ENCODE data around the gene SLC4A8. TPM values are rescaled to one million over a fixed set of nuclear protein-coding genes. Genes with fewer than 3 reads are reported as not detected.

SLC4A8 gene
- total RNA-seq (2014; rRNA removed; shearing (Covaris generic)), result 0.11 TPM in 1 of 2 replicates, not detected in the other
- 0.18 TPM in 1 of 2 replicates, not detected in the other for polyA plus RNA-seq (2015; cell fraction: cytosol; rRNA removed)
- 0.03 TPM in 1 of 2 replicates, not detected in the other for polyA plus RNA-seq (2015; cell fraction: nucleus; rRNA removed)

- in situ Hi-C loops (cut with HindIII; ENCODE audit: low pct_unique_long_range_greater_than_20kb, low sequenced_read_pairs), result no loop called here
- peak; percentile 79 for DNase-seq (ENCODE audit: low read depth, low spot score)
These were observed at the start of gene SLC4A8 for GRCh38 chr12:51424662-51425539. TSS of gene SLC4A8 (plus strand) at chr12:51424831. CDS start at chr12:51424988, 157 bp downstream.

GRCh38 chr12:51374856-51375255, 49.8 kb upstream of the SLC4A8 start:
- in situ Hi-C loops (cut with HindIII; ENCODE audit: low pct_unique_long_range_greater_than_20kb, low sequenced_read_pairs), result no loop called here
- DNase-seq (ENCODE audit: low read depth, low spot score), result no peak

- in situ Hi-C loops (cut with HindIII; ENCODE audit: low pct_unique_long_range_greater_than_20kb, low sequenced_read_pairs), result no loop called here
- no peak for DNase-seq (ENCODE audit: low read depth, low spot score)
These were observed 47.3 kb upstream of the SLC4A8 start for GRCh38 chr12:51377099-51377984.

- in situ Hi-C loops (cut with HindIII; ENCODE audit: low pct_unique_long_range_greater_than_20kb, low sequenced_read_pairs), result no loop called here
These were observed 45.9 kb upstream of the SLC4A8 start for GRCh38 chr12:51378749-51379148.

GRCh38 chr12:51379571-51379970, 45.1 kb upstream of the SLC4A8 start:
- DNase-seq (ENCODE audit: low read depth, low spot score), result no peak
- in situ Hi-C loops (cut with HindIII; ENCODE audit: low pct_unique_long_range_greater_than_20kb, low sequenced_read_pairs), result no loop called here

More at GRCh38 chr12:51378749-51379148, 45.9 kb upstream of the SLC4A8 start:
- no peak for DNase-seq (ENCODE audit: low read depth, low spot score)

- in situ Hi-C loops (cut with HindIII; ENCODE audit: low pct_unique_long_range_greater_than_20kb, low sequenced_read_pairs), result no loop called here
- DNase-seq (ENCODE audit: low read depth, low spot score), result no peak
These were observed 43.2 kb upstream of the SLC4A8 start for GRCh38 chr12:51381226-51382079.

- in situ Hi-C loops (cut with HindIII; ENCODE audit: low pct_unique_long_range_greater_than_20kb, low sequenced_read_pairs), result no loop called here
- DNase-seq (ENCODE audit: low read depth, low spot score), result no peak
These were observed 42.5 kb upstream of the SLC4A8 start for GRCh38 chr12:51382173-51382572.

- no peak for DNase-seq (ENCODE audit: low read depth, low spot score)
- in situ Hi-C loops (cut with HindIII; ENCODE audit: low pct_unique_long_range_greater_than_20kb, low sequenced_read_pairs), result no loop called here
These were observed 41.2 kb upstream of the SLC4A8 start for GRCh38 chr12:51383269-51383905.

GRCh38 chr12:51386351-51386750, 38.3 kb upstream of the SLC4A8 start:
- in situ Hi-C loops (cut with HindIII; ENCODE audit: low pct_unique_long_range_greater_than_20kb, low sequenced_read_pairs), result no loop called here
- DNase-seq (ENCODE audit: low read depth, low spot score), result no peak

- in situ Hi-C loops (cut with HindIII; ENCODE audit: low pct_unique_long_range_greater_than_20kb, low sequenced_read_pairs), result no loop called here
- DNase-seq (ENCODE audit: low read depth, low spot score), result peak; percentile 28
These were observed 36.4 kb upstream of the SLC4A8 start for GRCh38 chr12:51388069-51388799.

- in situ Hi-C loops (cut with HindIII; ENCODE audit: low pct_unique_long_range_greater_than_20kb, low sequenced_read_pairs), result no loop called here
These were observed 35.8 kb upstream of the SLC4A8 start for GRCh38 chr12:51388846-51389245.

GRCh38 chr12:51389302-51389999, 35.2 kb upstream of the SLC4A8 start:
- in situ Hi-C loops (cut with HindIII; ENCODE audit: low pct_unique_long_range_greater_than_20kb, low sequenced_read_pairs), result no loop called here
- no peak for DNase-seq (ENCODE audit: low read depth, low spot score)

More at GRCh38 chr12:51388846-51389245, 35.8 kb upstream of the SLC4A8 start:
- DNase-seq (ENCODE audit: low read depth, low spot score), result no peak

GRCh38 chr12:51390457-51390856, 34.2 kb upstream of the SLC4A8 start:
- in situ Hi-C loops (cut with HindIII; ENCODE audit: low pct_unique_long_range_greater_than_20kb, low sequenced_read_pairs), result no loop called here

GRCh38 chr12:51390891-51391282, 33.7 kb upstream of the SLC4A8 start:
- DNase-seq (ENCODE audit: low read depth, low spot score), result no peak
- in situ Hi-C loops (cut with HindIII; ENCODE audit: low pct_unique_long_range_greater_than_20kb, low sequenced_read_pairs), result no loop called here

More at GRCh38 chr12:51390457-51390856, 34.2 kb upstream of the SLC4A8 start:
- peak; percentile 19 for DNase-seq (ENCODE audit: low read depth, low spot score)

- in situ Hi-C loops (cut with HindIII; ENCODE audit: low pct_unique_long_range_greater_than_20kb, low sequenced_read_pairs), result no loop called here
- no peak for DNase-seq (ENCODE audit: low read depth, low spot score)
These were observed 33.1 kb upstream of the SLC4A8 start, which contains the start of gene GALNT6 for GRCh38 chr12:51391283-51392123. TSS of gene GALNT6 (minus strand) at chr12:51391406. CDS start at chr12:51379781, 11,625 bp downstream.
